ENCODE results near the gene PCDH9. TPM values are rescaled to one million over a fixed set of nuclear protein-coding genes. Genes with fewer than 3 reads are reported as not detected.
A peak's percentile ranks its signal among the peaks of the same experiment; 100 is the strongest.

The PCDH9 gene
- total and polyA plus RNA-seq, 2 of the 4 experiments (the other 2 are of a cell fraction) = 2.2 to 10.2 TPM

DNA sequence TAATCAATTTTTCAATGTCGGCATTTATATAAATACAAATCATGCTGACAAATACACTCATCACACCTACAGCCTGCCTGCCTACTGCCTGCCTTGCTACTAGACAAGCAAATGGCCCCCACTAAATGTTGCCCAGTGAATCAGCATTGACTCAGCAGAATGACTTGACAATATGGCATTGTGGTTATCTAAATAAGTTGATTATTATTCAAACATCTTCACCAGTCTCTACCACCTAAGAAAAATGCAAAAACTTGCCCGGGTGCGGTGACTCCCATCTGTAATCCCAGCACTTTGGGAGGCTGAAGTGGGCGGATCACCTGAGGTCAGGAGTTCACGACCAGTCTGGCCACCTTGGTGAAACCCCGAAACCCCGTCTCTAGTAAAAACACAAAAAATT is 296.1 kb downstream of the PCDH9 start:
- POLR2A ChIA-PET (ENCODE audit: unreplicated experiment) = no interaction called here
- H3K4me3 ChIP-seq (ENCODE audit: insufficient read depth, low read depth, low read length) = no peak overlapping the region
- no peak overlapping the region for H2BK120ac ChIP-seq (ENCODE audit: low read depth, low read length)
- no peak overlapping the region for H3K23ac ChIP-seq (ENCODE audit: low read depth, low read length)
- TF ChIP-seq, protein P1, sequence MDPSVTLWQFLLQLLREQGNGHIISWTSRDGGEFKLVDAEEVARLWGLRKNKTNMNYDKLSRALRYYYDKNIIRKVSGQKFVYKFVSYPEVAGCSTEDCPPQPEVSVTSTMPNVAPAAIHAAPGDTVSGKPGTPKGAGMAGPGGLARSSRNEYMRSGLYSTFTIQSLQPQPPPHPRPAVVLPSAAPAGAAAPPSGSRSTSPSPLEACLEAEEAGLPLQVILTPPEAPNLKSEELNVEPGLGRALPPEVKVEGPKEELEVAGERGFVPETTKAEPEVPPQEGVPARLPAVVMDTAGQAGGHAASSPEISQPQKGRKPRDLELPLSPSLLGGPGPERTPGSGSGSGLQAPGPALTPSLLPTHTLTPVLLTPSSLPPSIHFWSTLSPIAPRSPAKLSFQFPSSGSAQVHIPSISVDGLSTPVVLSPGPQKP (IDR thresholded peaks at IDR 0.05; ENCODE audit: borderline replicate concordance, low read depth, low read length) = no peak
- TF ChIP-seq MXI1 (IDR thresholded peaks at IDR 0.05; ENCODE audit: borderline replicate concordance, low read depth, low read length) = no peak
- no peak for TF ChIP-seq RFX5 (IDR thresholded peaks at IDR 0.05; ENCODE audit: low read depth, low read length)
- peak; percentile 54 for TF ChIP-seq MAZ (IDR thresholded peaks at IDR 0.05; ENCODE audit: borderline replicate concordance, low read depth, low read length)
- no peak for TF ChIP-seq RCOR1 (IDR thresholded peaks at IDR 0.05; ENCODE audit: insufficient replicate concordance, low read length)
- peak; percentile 73 for TF ChIP-seq BHLHE40 (IDR thresholded peaks at IDR 0.05; ENCODE audit: low read depth, low read length)
- TF ChIP-seq, protein P2, sequence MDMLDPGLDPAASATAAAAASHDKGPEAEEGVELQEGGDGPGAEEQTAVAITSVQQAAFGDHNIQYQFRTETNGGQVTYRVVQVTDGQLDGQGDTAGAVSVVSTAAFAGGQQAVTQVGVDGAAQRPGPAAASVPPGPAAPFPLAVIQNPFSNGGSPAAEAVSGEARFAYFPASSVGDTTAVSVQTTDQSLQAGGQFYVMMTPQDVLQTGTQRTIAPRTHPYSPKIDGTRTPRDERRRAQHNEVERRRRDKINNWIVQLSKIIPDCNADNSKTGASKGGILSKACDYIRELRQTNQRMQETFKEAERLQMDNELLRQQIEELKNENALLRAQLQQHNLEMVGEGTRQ (IDR thresholded peaks at IDR 0.05; ENCODE audit: low read depth, low read length) = no peak
- peak; percentile 80; the same call in 1 of the 2 replicates for TF ChIP-seq MAFK (IDR thresholded peaks at IDR 0.05; ENCODE audit: low read depth, low read length)
- TF ChIP-seq CHD1 (IDR thresholded peaks at IDR 0.05; ENCODE audit: low read depth, low read length) = no peak
- peak; percentile 82 for TF ChIP-seq FOS (IDR thresholded peaks at IDR 0.05; ENCODE audit: low read depth, low read length)
- TF ChIP-seq NFE2L2 (IDR thresholded peaks at IDR 0.05; ENCODE audit: low read depth, low read length) = peak; percentile 91
- no peaks in the 10 kb centered on the region for H3K36me3 ChIP-seq (ENCODE audit: control insufficient read depth, insufficient read depth, low read length)
- H2AK9ac ChIP-seq (replicated peaks; ENCODE audit: low read depth, low read length, poor library complexity) = no peak overlapping the region
- ATAC-seq (ENCODE audit: low read depth) (peak; percentile 77), DNase-seq (peak; percentile 90)
- no peaks in the 10 kb centered on the region for H4K20me1 ChIP-seq (ENCODE audit: insufficient read depth, low read length)
- H3K9me1 ChIP-seq (ENCODE audit: insufficient read depth, low read length) = no peaks in the 10 kb centered on the region
- H3K4me1 ChIP-seq (ENCODE audit: control insufficient read depth, insufficient read depth, low read length) = no peaks in the 10 kb centered on the region
- H4K8ac ChIP-seq (ENCODE audit: low read depth in 2 of 2, low read length in 2 of 2) = no peak overlapping the region
- in situ Hi-C loops (cut with MboI; ENCODE audit: low sequenced_read_pairs) (no loop called here), intact Hi-C loops (cut with micrococcal nuclease) (no loop called here), dilution Hi-C loops (cut with HindIII; ENCODE audit: low sequenced_read_pairs, unreplicated experiment) (no loop called here)
- no CpG with 5 or more reads among the region's 7 CpGs for WGBS, 2 experiments (ENCODE audit: extremely low coverage in 2 of 2, insufficient read length in 1 of 2)
- H3K4ac ChIP-seq (ENCODE audit: low read depth, low read length) = no peak overlapping the region; the same call in 1 of the 2 replicates
- no peaks in the 10 kb centered on the region for H3K27me3 ChIP-seq (ENCODE audit: control insufficient read depth, insufficient read depth, low read length)
- H3K27ac ChIP-seq (ENCODE audit: insufficient read depth, low read length) = no peak overlapping the region
- CTCF ChIA-PET = no interaction called here
- no peak overlapping the region for H2AFZ ChIP-seq (replicated peaks; ENCODE audit: low read length, poor library complexity)
- no peak overlapping the region for H3K18ac ChIP-seq (ENCODE audit: low read depth, low read length)
- H2BK15ac ChIP-seq (ENCODE audit: low read depth, low read length) = no peak overlapping the region
- H3K4me2 ChIP-seq (ENCODE audit: low read depth, low read length) = no peak overlapping the region
- H3K9me3 ChIP-seq (ENCODE audit: control insufficient read depth, insufficient read depth, low read length) = no peaks in the 10 kb centered on the region
- H3K56ac ChIP-seq (ENCODE audit: extremely low read depth, insufficient read depth, low read length) = no peak overlapping the region
- H3K9ac ChIP-seq (ENCODE audit: low read depth, low read length) = no peak overlapping the region
- H4K91ac ChIP-seq (ENCODE audit: insufficient read depth, low read depth, low read length) = no peak overlapping the region
- no peak overlapping the region for H2BK20ac ChIP-seq (ENCODE audit: low read depth, low read length)
- no peaks in the 10 kb centered on the region for H3K79me1 ChIP-seq (ENCODE audit: low read depth in 1 of 2, low read length in 2 of 2)
- 0 out of 2 replicates have a peak overlapping the region, but pooled peaks have one; percentile 63 for H3K14ac ChIP-seq (replicated peaks; ENCODE audit: low read depth, low read length)
- H2BK5ac ChIP-seq (ENCODE audit: low read depth, low read length, poor library complexity, severe bottlenecking) = no peak overlapping the region
- no peak overlapping the region for H2AK5ac ChIP-seq (ENCODE audit: low read depth, low read length)
- H4K5ac ChIP-seq (ENCODE audit: low read depth, low read length) = no peak overlapping the region
- BruUV-seq (replicated peaks) = no TSS peak

Measured in IMR-90 (cell line).